ENCODE results near the gene PCP2. TPM values are rescaled to one million over a fixed set of nuclear protein-coding genes. Genes with fewer than 3 reads are reported as not detected.

PCP2 gene
- total RNA-seq, 1 donor from 2014 or later: not detected

DNA sequence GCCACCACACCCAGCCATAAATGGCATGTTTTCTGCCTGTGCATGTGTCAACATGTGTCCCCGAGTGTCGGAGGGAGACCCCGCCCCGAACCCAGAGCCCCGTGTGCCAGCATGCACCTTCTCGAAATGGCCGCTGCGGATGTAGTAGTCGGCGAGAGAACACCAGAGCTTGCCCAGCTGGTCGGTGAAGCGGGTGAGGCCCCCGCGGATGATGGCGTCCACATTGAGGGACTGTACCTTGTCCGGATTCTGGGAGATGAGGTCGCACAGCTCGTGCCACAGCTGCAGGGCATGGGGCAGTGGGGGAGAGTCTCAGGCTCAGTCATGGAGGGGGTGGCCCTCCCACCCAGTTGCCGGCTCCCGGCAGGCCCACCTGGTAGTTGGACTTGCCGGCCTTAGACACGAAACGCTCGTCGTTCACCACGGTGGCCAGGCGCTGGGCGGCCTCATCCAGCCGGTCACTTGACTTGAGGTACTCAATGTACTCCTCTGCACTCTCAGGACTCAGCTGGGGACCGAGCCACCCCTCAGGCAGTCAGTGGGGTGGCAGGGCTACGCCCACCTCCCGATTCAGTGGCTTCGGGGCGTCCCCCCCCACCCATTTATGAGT, 7.7 kb downstream of the PCP2 start:
- no peak for DNase-seq (ENCODE audit: low read depth)
- peaks cover 2% of the 10 kb centered on the region for H3K36me3 ChIP-seq (ENCODE audit: control insufficient read depth, insufficient read depth, low read length)
- H3K4me3 ChIP-seq (ENCODE audit: low read depth, low read length): no peak overlapping the region
- TF ChIP-seq CTCF (IDR thresholded peaks at IDR 0.05; ENCODE audit: insufficient read depth, low read length, poor library complexity, severe bottlenecking): no peak
- H3K27me3 ChIP-seq (ENCODE audit: control insufficient read depth, insufficient read depth, low read length): no peaks in the 10 kb centered on the region

DNA sequence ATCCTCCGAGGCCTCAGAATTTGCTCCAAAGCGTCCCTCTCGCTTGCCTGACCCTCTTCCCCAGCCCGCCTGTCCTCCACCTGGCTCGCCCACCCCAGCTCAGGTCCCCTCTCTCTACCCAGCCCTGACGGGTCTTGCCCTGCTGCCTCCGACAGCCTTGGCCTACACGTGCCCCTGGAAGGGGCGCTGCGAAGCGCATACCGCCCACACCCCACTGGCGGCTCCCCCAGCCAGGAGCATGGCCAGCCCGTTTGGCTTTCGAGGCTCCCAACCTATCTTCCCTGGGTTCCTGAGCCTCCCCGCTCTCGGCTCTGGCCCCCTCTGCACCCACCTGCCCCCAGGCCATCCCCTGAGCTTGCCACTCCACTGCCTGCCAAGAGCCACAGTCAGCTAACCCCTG, 8.7 kb downstream of the PCP2 start:
- Histone ChIP-seq H3K4me3 (ENCODE audit: low read depth, low read length) (no peak overlapping the region), H3K36me3 (ENCODE audit: control insufficient read depth, insufficient read depth, low read length) (peaks cover 2% of the 10 kb centered on the region), H3K27me3 (ENCODE audit: control insufficient read depth, insufficient read depth, low read length) (no peaks in the 10 kb centered on the region)
- TF ChIP-seq CTCF (IDR thresholded peaks at IDR 0.05; ENCODE audit: insufficient read depth, low read length, poor library complexity, severe bottlenecking): no peak
- no peak for DNase-seq (ENCODE audit: low read depth)

GRCh38 chr19:7623725-7624603, 9.6 kb downstream of the PCP2 start:
- DNase-seq (ENCODE audit: low read depth): no peak
- no peak overlapping the region for H3K4me3 ChIP-seq (ENCODE audit: low read depth, low read length)
- no peaks in the 10 kb centered on the region for H3K27me3 ChIP-seq (ENCODE audit: control insufficient read depth, insufficient read depth, low read length)
- no peak for TF ChIP-seq CTCF (IDR thresholded peaks at IDR 0.05; ENCODE audit: insufficient read depth, low read length, poor library complexity, severe bottlenecking)
- peaks cover 2% of the 10 kb centered on the region for H3K36me3 ChIP-seq (ENCODE audit: control insufficient read depth, insufficient read depth, low read length)

DNA sequence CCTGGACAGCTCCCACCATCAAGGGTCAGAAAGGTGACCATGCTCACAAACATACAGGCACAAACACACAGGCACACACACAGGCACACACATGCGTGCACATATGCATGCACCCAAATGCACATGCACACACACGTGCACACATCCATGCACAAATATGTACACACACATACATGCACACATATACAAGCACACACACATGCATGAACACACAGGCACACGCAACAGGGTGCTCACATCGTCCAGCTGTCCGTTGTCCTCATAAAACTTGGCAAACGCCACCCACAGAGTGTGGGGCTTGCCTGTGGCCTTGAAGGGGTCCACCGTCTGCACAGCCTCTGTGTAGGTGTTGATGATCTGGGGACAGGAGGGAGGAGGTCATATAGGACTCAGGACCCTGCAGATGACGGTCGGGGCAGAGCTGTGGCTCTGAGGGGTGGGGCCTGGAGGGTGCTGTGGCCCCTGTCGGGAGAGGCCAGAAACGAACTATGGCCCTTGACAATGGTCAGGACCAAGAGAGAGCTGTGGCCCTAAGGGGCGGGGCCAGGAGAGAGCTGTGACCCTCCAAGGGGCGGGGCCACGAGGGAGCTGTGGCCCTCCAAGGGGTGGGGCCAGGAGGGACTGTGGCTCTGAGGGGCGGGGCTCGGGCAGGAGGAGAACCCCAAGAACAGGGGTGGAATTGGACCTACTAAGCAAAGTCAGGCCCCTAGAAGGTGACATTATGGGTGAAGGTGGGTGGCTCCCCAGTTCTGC, 10.4 kb downstream of the PCP2 start:
- Histone ChIP-seq H3K36me3 (ENCODE audit: control insufficient read depth, insufficient read depth, low read length) (peaks cover 2% of the 10 kb centered on the region), H3K27me3 (ENCODE audit: control insufficient read depth, insufficient read depth, low read length) (no peaks in the 10 kb centered on the region), H3K4me3 (ENCODE audit: low read depth, low read length) (no peak overlapping the region)
- no peak for DNase-seq (ENCODE audit: low read depth)
- no peak for TF ChIP-seq CTCF (IDR thresholded peaks at IDR 0.05; ENCODE audit: insufficient read depth, low read length, poor library complexity, severe bottlenecking)

GRCh38 chr19:7620442-7621412, 12.8 kb downstream of the PCP2 start:
- Histone ChIP-seq H3K36me3 (ENCODE audit: control insufficient read depth, insufficient read depth, low read length) (peaks cover 2% of the 10 kb centered on the region), H3K4me3 (ENCODE audit: low read depth, low read length) (no peak overlapping the region), H3K27me3 (ENCODE audit: control insufficient read depth, insufficient read depth, low read length) (no peaks in the 10 kb centered on the region)
- no peak for DNase-seq (ENCODE audit: low read depth)
- TF ChIP-seq CTCF (IDR thresholded peaks at IDR 0.05; ENCODE audit: insufficient read depth, low read length, poor library complexity, severe bottlenecking): no peak
